Spinal cord (tissue), 10 donors: Measurements from ENCODE around the gene FAM76A. TPM values are rescaled to one million over a fixed set of nuclear protein-coding genes. Genes with fewer than 3 reads are reported as not detected.
"Not testable (repeated sequence)": the region's sequence is repeated elsewhere in the genome, so short reads cannot be mapped to it uniquely, and the experiment has no call there.

Experiments
- DNase-seq, 6 donors: peaks; one replicate each; pipeline versions ENCODE4 v3.0.0 to v3.0.0-alpha.2; 2013 to 2015; ENCODE audit warnings: low spot score in 6 of 6, low read depth in 4 of 6
- H3K27ac ChIP-seq: one replicate; pipeline ENCODE4 v1.5.1; 2013; ENCODE audit warnings: low read depth, low read length, control low read depth
- H3K27me3 ChIP-seq: one replicate; pipeline ENCODE4 v1.6.1; 2013; ENCODE audit warnings: low read length; ENCODE audit not compliant: control insufficient read depth, insufficient read depth
- H3K36me3 ChIP-seq: one replicate; pipeline ENCODE4 v1.6.1; 2013; ENCODE audit warnings: low read length; ENCODE audit not compliant: control insufficient read depth, insufficient read depth
- H3K4me1 ChIP-seq: one replicate; pipeline ENCODE4 v1.6.1; 2013; ENCODE audit warnings: low read length; ENCODE audit not compliant: control insufficient read depth, insufficient read depth
- H3K4me3 ChIP-seq: one replicate; pipeline ENCODE4 v1.5.1; 2013; ENCODE audit warnings: low read depth, low read length, control low read depth
- H3K9me3 ChIP-seq: one replicate; pipeline ENCODE4 v1.6.1; 2013; ENCODE audit warnings: low read length; ENCODE audit not compliant: control insufficient read depth, insufficient read depth
- WGBS: methylation state at CpG from one replicate; pipeline ENCODE4 v1.1.5; 2013; ENCODE audit warnings: missing lambda C conversion rate; ENCODE audit not compliant: insufficient coverage; 5-methylcytosine and 5-hydroxymethylcytosine counted together
- long read RNA-seq, 4 donors: transcript quantifications; one replicate each; lab custom pipeline, GENCODE V29; 2026
- polyA plus RNA-seq, 2 donors: library from polyadenylated mRNA; unstranded; fragments of 120-200 nt; gene quantifications; one replicate each; pipeline ENCODE4 v1.2.1, GENCODE V29; 2013; ENCODE audit not compliant: insufficient read length in 2 of 2
- total RNA-seq, 2 donors: library from RNA; depleted of rRNA in 1 of 2; stranded (reverse); fragments of 120-200 nt in 1 of 2; fragments of >200 nt in 1 of 2; gene quantifications; one replicate each; pipeline versions ENCODE4 v1.2.3 to v1.2.4, GENCODE V29; 2013 to 2014
- donor health status: healthy.

FAM76A gene
- total RNA-seq = 10 to 100 TPM; 11.4 to 22.1 TPM
- polyA plus RNA-seq = 10 to 100 TPM; 12.1 to 12.3 TPM
- long read RNA-seq, donor 1, partial matches to known transcripts = 0 of 2 reads
- long read RNA-seq, donor 1, other reads (novel, unspliced or antisense) = 0 of 2 reads
- long read RNA-seq, donor 2 = 0 reads
- long read RNA-seq, donor 3 = 0 reads
- long read RNA-seq, donor 4, partial matches to known transcripts = 0 of 4 reads
- long read RNA-seq, donor 4, other reads (novel, unspliced or antisense) = 0 of 4 reads

DNA sequence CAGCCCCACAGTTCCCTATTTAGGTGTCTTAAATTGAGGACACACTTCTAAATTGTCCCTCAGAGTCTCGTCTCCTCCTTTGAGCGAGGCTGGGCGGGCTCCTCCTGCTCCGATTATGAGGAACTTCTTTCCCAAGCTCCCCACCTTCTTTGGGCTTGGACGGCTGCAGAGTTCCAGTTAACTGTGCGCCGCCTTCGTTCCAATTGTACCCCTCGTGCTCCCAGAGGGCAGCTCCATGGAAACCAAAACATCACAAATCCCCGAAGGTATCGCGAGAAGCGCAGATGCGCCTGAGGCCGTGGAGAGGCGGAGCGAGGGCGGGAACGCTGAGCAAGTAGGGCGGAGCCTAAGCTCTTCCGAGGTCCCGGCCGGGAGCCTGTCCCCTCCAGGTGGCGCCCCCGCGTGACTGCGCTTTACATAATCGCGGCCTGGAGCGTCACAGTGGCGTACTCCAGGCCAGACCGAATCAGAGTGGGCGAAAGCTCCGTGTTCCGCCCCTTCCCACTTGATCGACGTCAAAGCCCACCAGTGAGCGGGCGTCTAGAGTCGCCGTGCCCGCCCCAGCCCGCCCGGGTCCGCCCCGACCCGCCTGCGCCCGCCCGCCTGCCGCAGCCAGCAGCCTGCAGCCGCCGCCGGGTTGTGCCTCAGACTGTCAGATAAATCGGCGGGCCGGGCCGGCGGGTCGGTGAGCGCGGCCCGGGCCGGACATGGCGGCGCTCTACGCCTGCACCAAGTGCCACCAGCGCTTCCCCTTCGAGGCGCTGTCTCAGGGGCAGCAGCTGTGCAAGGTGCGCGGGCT, at the start of gene FAM76A:
FAM76A (plus strand) TSS at position 588 of the 799 bp plus-strand sequence; CDS start at position 708, 120 bp downstream.
- H3K27ac ChIP-seq = peak within 1 kb of the TSS; percentile 98
- WGBS = under 1% methylated on average over 72 of the region's 72 CpGs
- peaks cover 11% of the 10 kb centered on the region for H3K36me3 ChIP-seq
- no peaks in the 10 kb centered on the region for H3K27me3 ChIP-seq
- H3K4me1 ChIP-seq = peaks cover 9% of the 10 kb centered on the region
- H3K9me3 ChIP-seq = no peaks in the 10 kb centered on the region
- DNase-seq = peak; percentile 95 to 100 (median 99)
- H3K4me3 ChIP-seq = peak within 1 kb of the TSS; percentile 68

DNA sequence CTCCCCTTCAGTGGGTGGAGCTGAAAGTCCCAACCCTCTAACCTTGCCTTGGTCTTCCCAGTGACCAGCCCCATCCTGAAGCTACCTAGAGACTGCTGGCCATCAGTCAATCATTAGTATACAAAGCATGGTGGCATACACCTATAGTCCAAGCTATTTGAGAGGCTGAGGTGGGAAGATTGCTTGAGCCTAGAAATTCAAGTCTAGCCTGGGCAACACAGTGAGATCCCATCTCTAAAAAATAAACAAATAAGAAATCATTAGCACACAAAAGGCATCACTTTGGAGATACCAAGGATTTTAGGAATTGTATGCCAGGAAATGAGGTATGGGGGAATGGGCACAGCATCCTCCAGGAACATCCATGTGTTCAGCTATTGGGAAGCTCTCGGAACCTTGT, 49.4 kb upstream of the FAM76A start:
- DNase-seq = no peak
- Histone ChIP-seq H3K27me3 (no peaks in the 10 kb centered on the region), H3K36me3 (no peaks in the 10 kb centered on the region), H3K9me3 (peaks cover 6% of the 10 kb centered on the region), H3K27ac (no peak overlapping the region), H3K4me3 (no peak overlapping the region), H3K4me1 (peaks cover 8% of the 10 kb centered on the region)
- no CpG with 5 or more reads among the region's 1 CpG for WGBS

DNA sequence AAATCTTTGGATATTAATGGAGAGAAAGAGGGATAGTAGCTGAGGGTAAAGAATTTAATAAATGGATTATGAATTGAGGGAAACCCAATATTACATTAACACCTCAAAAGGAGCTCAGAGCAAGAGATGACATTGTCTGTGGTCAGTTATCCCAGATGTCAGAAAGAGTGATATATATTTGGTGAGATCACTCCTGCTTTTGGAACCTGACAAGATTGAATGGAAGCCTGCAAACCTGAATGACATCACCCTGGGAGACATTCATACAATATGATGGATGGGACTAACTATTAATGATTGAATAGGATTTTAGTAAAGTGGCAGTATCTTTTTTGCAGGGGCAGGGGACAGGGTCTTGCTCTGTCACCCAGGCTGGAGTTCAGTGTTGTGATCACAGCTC, 47.0 kb upstream of the FAM76A start:
- no peaks in the 10 kb centered on the region for H3K36me3 ChIP-seq
- no peak for DNase-seq
- no peak overlapping the region for H3K4me3 ChIP-seq
- H3K9me3 ChIP-seq = peaks cover 6% of the 10 kb centered on the region
- H3K4me1 ChIP-seq = no peaks in the 10 kb centered on the region
- no peak overlapping the region for H3K27ac ChIP-seq
- no peaks in the 10 kb centered on the region for H3K27me3 ChIP-seq

DNA sequence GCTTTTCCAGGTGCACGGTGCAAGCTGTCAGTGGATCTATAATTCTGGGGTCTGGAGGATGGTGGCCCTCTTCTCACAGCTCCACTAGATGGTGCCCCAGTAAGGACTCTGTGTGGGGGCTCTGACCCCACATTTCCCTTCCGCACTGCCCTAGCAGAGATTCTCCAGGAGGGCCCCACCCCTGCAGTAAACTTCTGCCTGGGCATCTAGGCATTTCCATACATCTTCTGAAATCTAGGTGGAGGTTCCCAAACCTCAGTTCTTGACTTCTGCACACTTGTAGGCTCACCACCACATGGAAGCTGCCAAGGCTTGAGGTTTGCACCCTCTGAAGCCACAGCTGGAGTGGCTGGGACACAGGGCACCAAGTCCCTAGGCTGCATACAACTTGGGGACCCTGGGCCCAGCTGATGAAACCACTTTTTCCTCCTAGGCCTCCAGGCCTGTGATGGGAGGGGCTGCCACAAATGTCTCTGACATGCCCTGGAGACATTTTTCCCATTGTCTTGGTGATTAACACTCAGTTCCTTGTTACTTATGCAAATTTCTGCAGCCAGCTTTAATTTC, 45.5 kb upstream of the FAM76A start:
- not testable (repeated sequence) for H3K27ac ChIP-seq

DNA sequence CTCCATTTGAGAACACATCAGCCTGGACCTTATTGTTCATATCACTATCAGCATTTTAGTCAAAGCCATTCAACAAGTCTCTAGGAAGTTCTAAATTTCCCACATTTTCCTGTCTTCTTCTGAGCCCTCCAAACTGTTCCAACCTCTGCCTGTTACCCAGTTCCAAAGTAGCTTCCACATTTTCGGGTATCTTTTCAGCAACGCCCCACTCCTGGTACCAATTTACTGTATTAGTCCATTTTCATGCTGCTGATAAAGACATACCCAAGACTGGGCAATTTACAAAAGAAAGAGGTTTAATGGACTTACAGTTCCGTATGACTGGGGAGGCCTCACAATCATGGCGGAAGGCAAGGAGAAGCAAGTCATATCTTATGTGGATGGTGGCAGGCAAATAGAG, 44.2 kb upstream of the FAM76A start:
- not testable (repeated sequence) for H3K4me3 ChIP-seq, H3K27ac ChIP-seq, H3K36me3 ChIP-seq, DNase-seq, H3K4me1 ChIP-seq, H3K27me3 ChIP-seq, H3K9me3 ChIP-seq
- WGBS = 100% methylated on average over 2 of the region's 4 CpGs

More for the DNA sequence above, 45.5 kb upstream of the FAM76A start:
- H3K36me3 ChIP-seq, H3K9me3 ChIP-seq, H3K4me3 ChIP-seq, H3K27me3 ChIP-seq, DNase-seq, H3K4me1 ChIP-seq: not testable (repeated sequence)
- 94% methylated on average over 2 of the region's 2 CpGs for WGBS

DNA sequence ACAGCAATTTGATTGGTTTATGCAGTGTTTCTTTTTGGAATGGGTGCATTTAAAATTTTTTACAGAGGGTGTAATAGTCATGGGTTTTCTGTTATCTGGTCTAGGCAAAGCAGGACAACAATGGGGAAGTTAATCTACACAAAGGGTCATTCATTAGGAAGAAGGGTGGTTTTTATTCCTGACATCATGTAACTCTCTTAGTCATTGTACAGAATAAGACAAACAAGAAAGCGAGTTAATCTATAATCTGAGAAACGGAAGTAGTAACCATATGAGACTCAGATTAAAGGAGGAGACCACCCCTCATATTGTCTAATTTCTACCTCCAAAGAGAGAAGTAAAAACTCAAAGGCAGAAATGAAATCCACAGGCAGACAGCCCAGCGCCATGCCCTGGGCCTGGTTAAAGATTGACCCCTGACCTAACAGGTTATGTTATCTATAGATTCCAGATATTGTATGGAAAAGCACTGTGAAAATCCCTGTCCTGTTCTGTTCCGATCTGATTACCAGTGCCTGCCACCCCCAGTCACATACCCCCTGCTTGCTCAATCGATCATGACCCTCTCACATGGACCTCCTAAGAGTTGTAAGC, 43.3 kb upstream of the FAM76A start:
- Histone ChIP-seq H3K27me3 (no peaks in the 10 kb centered on the region), H3K36me3 (no peaks in the 10 kb centered on the region), H3K9me3 (peaks cover 6% of the 10 kb centered on the region), H3K27ac (no peak overlapping the region), H3K4me1 (no peaks in the 10 kb centered on the region), H3K4me3 (no peak overlapping the region)
- WGBS = 40% methylated on average over 1 of the region's 5 CpGs
- DNase-seq = no peak

DNA sequence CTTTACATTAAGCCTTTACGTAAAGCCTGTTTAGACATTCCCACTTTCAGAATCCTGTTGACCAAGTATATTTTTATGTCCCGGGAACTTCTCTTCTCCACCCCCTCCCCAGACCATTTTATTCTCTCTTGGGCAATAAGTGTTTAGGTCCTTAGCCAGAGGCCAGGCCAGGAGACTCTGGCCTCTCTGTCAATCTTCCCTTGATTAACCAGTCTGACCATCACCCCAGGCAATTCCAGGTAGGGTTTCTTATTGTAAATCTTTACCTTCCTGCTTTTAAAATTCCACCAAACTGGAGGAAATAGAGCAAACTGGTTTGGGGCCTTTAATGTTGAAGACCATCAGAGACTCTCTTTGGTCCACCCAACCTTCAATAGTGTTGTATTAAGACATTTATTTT, 41.6 kb upstream of the FAM76A start:
- Histone ChIP-seq H3K4me3 (no peak overlapping the region), H3K4me1 (no peaks in the 10 kb centered on the region), H3K27me3 (no peaks in the 10 kb centered on the region), H3K36me3 (no peaks in the 10 kb centered on the region), H3K27ac (no peak overlapping the region), H3K9me3 (peaks cover 6% of the 10 kb centered on the region)
- WGBS = 100% methylated on average over 1 of the region's 2 CpGs
- DNase-seq = no peak

DNA sequence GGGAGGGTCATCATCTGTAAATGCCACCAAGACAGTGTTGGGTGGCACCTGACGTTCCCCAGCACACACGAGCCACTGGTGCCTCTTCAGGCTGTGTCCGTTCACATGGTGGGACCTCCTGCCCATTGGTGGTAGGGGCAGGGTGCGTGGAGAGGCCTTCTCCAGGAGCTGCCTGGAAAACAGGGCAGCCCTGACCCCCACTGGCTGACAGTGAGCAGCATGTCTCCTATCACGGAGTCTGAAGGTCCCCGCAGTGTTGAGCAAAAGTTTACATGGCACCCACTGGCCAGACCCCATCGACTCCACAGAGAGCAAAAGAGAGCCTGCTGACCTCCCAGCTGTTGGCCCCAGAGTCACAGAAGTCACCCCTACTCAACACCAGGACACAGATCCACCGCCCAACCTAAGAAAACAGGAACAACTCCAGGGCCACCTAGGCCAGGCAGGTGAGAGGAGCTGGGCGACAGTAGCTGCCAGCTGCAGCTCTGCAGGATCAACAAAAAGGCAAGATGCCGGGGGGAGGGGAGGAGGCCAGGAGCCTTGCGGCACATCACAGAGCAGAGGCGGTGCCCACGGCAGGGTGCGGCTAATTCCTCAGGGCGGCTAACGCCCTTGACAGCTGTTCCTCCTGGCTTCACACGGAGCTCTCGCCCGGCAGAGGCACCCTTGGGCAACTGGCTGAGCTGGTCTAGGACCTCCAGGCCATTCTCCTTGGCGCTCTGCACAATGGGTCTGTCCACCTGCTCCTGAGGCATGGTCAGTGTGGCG, 39.4 kb upstream of the FAM76A start:
- H3K9me3 ChIP-seq = no peaks in the 10 kb centered on the region
- WGBS = 54% methylated on average over 20 of the region's 21 CpGs
- no peaks in the 10 kb centered on the region for H3K36me3 ChIP-seq
- H3K27me3 ChIP-seq = no peaks in the 10 kb centered on the region
- H3K27ac ChIP-seq = no peak overlapping the region
- no peak overlapping the region for H3K4me3 ChIP-seq
- no peak for DNase-seq
- H3K4me1 ChIP-seq = no peaks in the 10 kb centered on the region

DNA sequence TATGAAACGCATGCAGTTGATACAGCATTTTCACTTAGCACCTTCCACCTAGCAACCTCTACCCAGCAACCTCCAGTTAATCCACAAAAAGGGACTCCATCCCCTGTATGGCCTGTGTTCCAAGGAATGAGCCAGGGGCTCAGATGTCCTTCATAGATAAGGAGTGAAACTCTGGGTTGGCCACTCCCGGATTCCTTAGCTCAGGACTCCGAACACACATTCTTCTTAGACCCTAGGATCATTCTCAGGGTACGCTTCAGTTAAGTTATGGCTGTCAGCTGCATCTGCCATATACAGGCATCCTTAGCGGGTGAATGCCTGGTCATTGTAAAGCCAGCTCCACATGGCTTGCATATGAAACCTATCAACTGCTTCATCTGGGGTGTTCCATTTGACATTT, 37.9 kb upstream of the FAM76A start:
- Histone ChIP-seq H3K9me3 (no peaks in the 10 kb centered on the region), H3K4me3 (no peak overlapping the region), H3K36me3 (no peaks in the 10 kb centered on the region), H3K27ac (no peak overlapping the region), H3K4me1 (no peaks in the 10 kb centered on the region), H3K27me3 (no peaks in the 10 kb centered on the region)
- 89% methylated on average over 3 of the region's 5 CpGs for WGBS
- no peak for DNase-seq
